Prostate gland (tissue), 2 donors: Measurements from ENCODE around the gene TSPAN32. TPM values are rescaled to one million over a fixed set of nuclear protein-coding genes. Genes with fewer than 3 reads are reported as not detected.

Source experiments
- DNase-seq: peaks from one replicate; pipeline ENCODE4 v3.0.0-alpha.2; 2019; ENCODE audit warnings: low spot score
- H3K27ac ChIP-seq, 2 donors: fragments of 200-600 bp; sonication (generic); 2 replicates each; pipeline ENCODE4 v1.5.1; 2017 to 2019
- H3K27me3 ChIP-seq: fragments of 200-600 bp; sonication (generic); replicated peaks from 2 replicates; pipeline ENCODE4 v1.5.1; 2019; ENCODE audit not compliant: insufficient read depth
- H3K36me3 ChIP-seq, 2 donors: fragments of 200-600 bp; sonication (generic); 1 replicate in 1 of 2; 2 replicates in 1 of 2; pipeline versions ENCODE4 v1.5.1 to v1.8.1; 2017 to 2019
- H3K4me1 ChIP-seq: fragments of 200-600 bp; sonication (generic); replicated peaks from 2 replicates; pipeline ENCODE4 v1.5.1; 2019
- H3K4me3 ChIP-seq, 2 donors: fragments of 200-600 bp; sonication (generic); 2 replicates each; pipeline ENCODE4 v1.5.1; 2017 to 2019
- H3K9me3 ChIP-seq: fragments of 200-600 bp; sonication (generic); 2 replicates; pipeline ENCODE4 v1.5.1; 2017
- CTCF ChIP-seq, 4 experiments: fragments of 200-600 bp in 2 of 4; fragments of 450-650 bp in 2 of 4; sonication (generic) in 2 of 4; IDR thresholded peaks; 1 replicate in 3 of 4; 2 replicates in 1 of 4; pipeline ENCODE4 v1.5.1; 2016 to 2019; ENCODE audit warnings: antibody characterized with exemption in 4 of 4, mild to moderate bottlenecking in 2 of 4, moderate library complexity in 2 of 4
- POLR2A ChIP-seq: fragments of 450-650 bp; IDR thresholded peaks from one replicate; pipeline ENCODE4 v1.6.1; 2016; ENCODE audit warnings: antibody characterized with exemption, mild to moderate bottlenecking
- POLR2AphosphoS5 ChIP-seq: sonication (generic); formaldehyde crosslinking; IDR thresholded peaks from one replicate; pipeline ENCODE4 v1.6.1; 2017; ENCODE audit warnings: antibody characterized with exemption
- WGBS: methylation state at CpG from one replicate; pipeline ENCODE4 v1.1.5; 2018; 5-methylcytosine and 5-hydroxymethylcytosine counted together
- intact Hi-C: fragments of 100-400 bp; cut with DNase I; formaldehyde crosslinking; loops from one replicate; pipeline ENCODE4 v1.14.2; 2022
- total RNA-seq, 2 donors: library from RNA; depleted of rRNA; stranded (reverse); fragments of >200 nt; gene quantifications; one replicate each; pipeline ENCODE4 v1.1.0, GENCODE V29; 2016

TSPAN32 gene
- total RNA-seq, 2 donors from 2014 or later, result not detected

- under 1% methylated on average over 21 of the region's 28 CpGs for WGBS
- TF ChIP-seq POLR2AphosphoS5 (no peak), CTCF (IDR thresholded peaks at IDR 0.05) (no peak), POLR2A (no peak)
- Histone ChIP-seq H3K27ac (no peak overlapping the region), H3K4me3 (peak overlapping the region; percentile 40 to 55), H3K9me3 (no peaks in the 10 kb centered on the region), H3K36me3 (no peaks in the 10 kb centered on the region), H3K4me1 (peaks cover 11% of the 10 kb centered on the region), H3K27me3 (no peaks in the 10 kb centered on the region)
- DNase-seq, result no peak
- intact Hi-C loops, result no loop called here
Observed at GRCh38 chr11:2271077-2271326, 30.8 kb upstream of the TSPAN32 start.

GRCh38 chr11:2271327-2272227 lies 30.2 kb upstream of the TSPAN32 start:
- 40% methylated on average over 44 of the region's 45 CpGs for WGBS
- Histone ChIP-seq H3K36me3 (no peaks in the 10 kb centered on the region), H3K4me3 (no peak overlapping the region), H3K9me3 (no peaks in the 10 kb centered on the region), H3K4me1 (peaks cover 11% of the 10 kb centered on the region), H3K27me3 (no peaks in the 10 kb centered on the region), H3K27ac (no peak overlapping the region)
- intact Hi-C loops, result no loop called here
- no peak for DNase-seq
- no peak for TF ChIP-seq POLR2A
- no peak for TF ChIP-seq CTCF (IDR thresholded peaks at IDR 0.05)
- TF ChIP-seq POLR2AphosphoS5, result no peak

- 91% methylated on average over 21 of the region's 21 CpGs for WGBS
- no peaks in the 10 kb centered on the region for H3K9me3 ChIP-seq
- TF ChIP-seq POLR2AphosphoS5 (no peak), POLR2A (no peak), CTCF (IDR thresholded peaks at IDR 0.05) (no peak)
- no peaks in the 10 kb centered on the region for H3K27me3 ChIP-seq
- H3K4me1 ChIP-seq, result peaks cover 11% of the 10 kb centered on the region
- intact Hi-C loops, result no loop called here
- H3K4me3 ChIP-seq, result no peak overlapping the region
- no peak for DNase-seq
- H3K27ac ChIP-seq, result no peak overlapping the region
- no peaks in the 10 kb centered on the region for H3K36me3 ChIP-seq
Observed at GRCh38 chr11:2272228-2272945, 29.4 kb upstream of the TSPAN32 start.

- Histone ChIP-seq H3K4me1 (peaks cover 11% of the 10 kb centered on the region), H3K36me3 (no peaks in the 10 kb centered on the region), H3K27me3 (no peaks in the 10 kb centered on the region), H3K9me3 (no peaks in the 10 kb centered on the region), H3K4me3 (no peak overlapping the region), H3K27ac (no peak overlapping the region)
- intact Hi-C loops, result no loop called here
- WGBS, result 94% methylated on average over 7 of the region's 7 CpGs
- TF ChIP-seq POLR2A (no peak), CTCF (IDR thresholded peaks at IDR 0.05) (no peak), POLR2AphosphoS5 (no peak)
- DNase-seq, result no peak
Observed at GRCh38 chr11:2272946-2273280, 28.9 kb upstream of the TSPAN32 start.

GRCh38 chr11:2273311-2273710 lies 28.5 kb upstream of the TSPAN32 start:
- H3K9me3 ChIP-seq, result no peaks in the 10 kb centered on the region
- no peak for DNase-seq
- no peaks in the 10 kb centered on the region for H3K27me3 ChIP-seq
- H3K4me1 ChIP-seq, result peaks cover 11% of the 10 kb centered on the region
- no peak overlapping the region for H3K27ac ChIP-seq
- 92% methylated on average over 15 of the region's 15 CpGs for WGBS
- no peak for TF ChIP-seq POLR2A
- no peak for TF ChIP-seq POLR2AphosphoS5
- TF ChIP-seq CTCF (IDR thresholded peaks at IDR 0.05), result no peak
- intact Hi-C loops, result no loop called here
- H3K4me3 ChIP-seq, result no peak overlapping the region
- no peaks in the 10 kb centered on the region for H3K36me3 ChIP-seq
